H9 (cell line): ENCODE results near the gene KIAA2012. TPM values are rescaled to one million over a fixed set of nuclear protein-coding genes. Genes with fewer than 3 reads are reported as not detected.

Experiments used
- DNase-seq: peaks from one replicate; pipeline ENCODE4 v3.0.0-alpha.2; 2017
- H2AFZ ChIP-seq: one replicate; pipeline ENCODE4 v1.6.1; 2013; ENCODE audit warnings: mild to moderate bottlenecking, low read length, control low read depth, moderate library complexity
- H2AK5ac ChIP-seq: 2 replicates; pipeline ENCODE4 v1.6.1; 2013; ENCODE audit warnings: low read length, control low read depth, mixed read lengths; ENCODE audit not compliant: insufficient read length
- H2BK120ac ChIP-seq: one replicate; pipeline ENCODE4 v1.6.1; 2013; ENCODE audit warnings: low read depth, mild to moderate bottlenecking, low read length, control low read depth, inconsistent platforms; ENCODE audit not compliant: poor library complexity, severe bottlenecking
- H2BK12ac ChIP-seq: 2 replicates; pipeline ENCODE4 v1.6.1; 2013; ENCODE audit warnings: low read length, control low read depth, mixed read lengths, low read depth; ENCODE audit not compliant: insufficient read length
- H2BK15ac ChIP-seq: 2 replicates; pipeline ENCODE4 v1.6.1; 2013; ENCODE audit warnings: low read depth, low read length, control low read depth
- H2BK20ac ChIP-seq: one replicate; pipeline ENCODE4 v1.6.1; 2013; ENCODE audit warnings: low read depth, mild to moderate bottlenecking, low read length, control low read depth, inconsistent platforms; ENCODE audit not compliant: poor library complexity, severe bottlenecking
- H2BK5ac ChIP-seq: 2 replicates; pipeline ENCODE4 v1.6.1; 2013; ENCODE audit warnings: low read length, control low read depth, mixed read lengths; ENCODE audit not compliant: insufficient read length
- H3K14ac ChIP-seq: 2 replicates; pipeline ENCODE4 v1.6.1; 2013; ENCODE audit warnings: low read length, control low read depth; ENCODE audit not compliant: insufficient read depth
- H3K18ac ChIP-seq: 2 replicates; pipeline ENCODE4 v1.6.1; 2013; ENCODE audit warnings: low read depth, mild to moderate bottlenecking, mixed read lengths, low read length, control low read depth; ENCODE audit not compliant: insufficient read length
- H3K23ac ChIP-seq: 2 replicates; pipeline ENCODE4 v1.6.1; 2013; ENCODE audit warnings: low read length, control low read depth, mixed read lengths, low read depth; ENCODE audit not compliant: insufficient read length
- H3K23me2 ChIP-seq: 2 replicates; pipeline ENCODE4 v1.6.1; 2013; ENCODE audit warnings: low read depth, mild to moderate bottlenecking, mixed read lengths, low read length, control low read depth; ENCODE audit not compliant: insufficient read length, poor library complexity, severe bottlenecking
- H3K27ac ChIP-seq: 2 replicates; pipeline ENCODE4 v1.5.1; 2013; ENCODE audit warnings: low read length, control low read depth, mixed read lengths, low read depth; ENCODE audit not compliant: insufficient read length
- H3K27me3 ChIP-seq: 2 replicates; pipeline ENCODE4 v1.6.1; 2013; ENCODE audit warnings: low read length, control low read depth, inconsistent platforms; ENCODE audit not compliant: insufficient read depth
- H3K4ac ChIP-seq: 2 replicates; pipeline ENCODE4 v1.6.1; 2013; ENCODE audit warnings: low read depth, mild to moderate bottlenecking, control low read depth, inconsistent platforms, low read length, moderate library complexity
- H3K4me1 ChIP-seq: 2 replicates; pipeline ENCODE4 v1.6.1; 2013; ENCODE audit warnings: low read length, control low read depth, inconsistent platforms; ENCODE audit not compliant: insufficient read depth
- H3K4me2 ChIP-seq: 2 replicates; pipeline ENCODE4 v1.6.1; 2013; ENCODE audit warnings: low read length, control low read depth, mixed read lengths; ENCODE audit not compliant: insufficient read length, insufficient read depth
- H3K56ac ChIP-seq: 2 replicates; pipeline ENCODE4 v1.6.1; 2013; ENCODE audit warnings: low read depth, mild to moderate bottlenecking, mixed read lengths, low read length, control low read depth; ENCODE audit not compliant: insufficient read length
- H3K79me1 ChIP-seq: 2 replicates; pipeline ENCODE4 v1.6.1; 2013; ENCODE audit warnings: low read depth, mild to moderate bottlenecking, moderate library complexity, low read length, control low read depth, inconsistent platforms; ENCODE audit not compliant: insufficient read depth, poor library complexity, severe bottlenecking
- H3K79me2 ChIP-seq: 2 replicates; pipeline ENCODE4 v1.6.1; 2013; ENCODE audit warnings: low read length, control low read depth, inconsistent platforms; ENCODE audit not compliant: insufficient read depth
- H3K9ac ChIP-seq: 2 replicates; pipeline ENCODE4 v1.6.1; 2013; ENCODE audit warnings: low read length, control low read depth, mixed read lengths; ENCODE audit not compliant: insufficient read length; ENCODE audit errors: extremely low read depth
- H3K9me3 ChIP-seq: one replicate; pipeline ENCODE4 v1.6.1; 2013; ENCODE audit warnings: low read depth, low read length, inconsistent platforms; ENCODE audit not compliant: control insufficient read depth
- H3T11ph ChIP-seq: one replicate; pipeline ENCODE4 v1.6.1; 2013; ENCODE audit warnings: mild to moderate bottlenecking, low read length, control low read depth, inconsistent platforms
- H4K20me1 ChIP-seq: one replicate; pipeline ENCODE4 v1.6.1; 2013; ENCODE audit not compliant: control insufficient read depth, insufficient read length, insufficient read depth
- H4K5ac ChIP-seq: 2 replicates; pipeline ENCODE4 v1.6.1; 2013; ENCODE audit warnings: low read depth, mild to moderate bottlenecking, mixed read lengths, low read length, control low read depth; ENCODE audit not compliant: insufficient read length
- H4K8ac ChIP-seq: replicated peaks from 2 replicates; pipeline ENCODE4 v1.6.1; 2013; ENCODE audit warnings: low read length, control low read depth, mixed read lengths, low read depth; ENCODE audit not compliant: insufficient read length
- H4K91ac ChIP-seq: 2 replicates; pipeline ENCODE4 v1.6.1; 2013; ENCODE audit warnings: low read depth, mild to moderate bottlenecking, moderate library complexity, mixed read lengths, low read length, control low read depth; ENCODE audit not compliant: insufficient read length
- H3K27ac Mint-ChIP-seq, 3 experiments: 2 replicates in 2 of 3; 3 replicates in 1 of 3; pipeline ENCODE4 v1.8.0; 2020 to 2021; ENCODE audit warnings: mixed read lengths in 3 of 3, mild to moderate bottlenecking in 1 of 3, moderate library complexity in 1 of 3
- H3K27me3 Mint-ChIP-seq: 2 replicates; pipeline ENCODE4 v1.8.0; 2021; ENCODE audit warnings: low read depth, mild to moderate bottlenecking, moderate library complexity, mixed read lengths
- H3K36me3 Mint-ChIP-seq, 3 experiments: 2 replicates in 2 of 3; 3 replicates in 1 of 3; pipeline ENCODE4 v1.8.0; 2020 to 2021; ENCODE audit warnings: low read depth in 3 of 3, mixed read lengths in 3 of 3; ENCODE audit not compliant: insufficient read depth in 1 of 3
- H3K4me1 Mint-ChIP-seq, 2 experiments: 2 replicates each; pipeline ENCODE4 v1.8.0; 2020; ENCODE audit warnings: mixed read lengths in 2 of 2
- H3K4me3 Mint-ChIP-seq, 2 experiments: 2 replicates in 1 of 2; 3 replicates in 1 of 2; pipeline ENCODE4 v1.8.0; 2020 to 2021; ENCODE audit warnings: mild to moderate bottlenecking in 2 of 2, mixed read lengths in 2 of 2, moderate library complexity in 1 of 2
- H3K9me3 Mint-ChIP-seq, 2 experiments: 2 replicates in 1 of 2; 3 replicates in 1 of 2; pipeline ENCODE4 v1.8.0; 2020; ENCODE audit warnings: mild to moderate bottlenecking in 2 of 2, mixed read lengths in 2 of 2, moderate library complexity in 1 of 2
- CTCF ChIP-seq: fragments of 200-600 bp; sonication (generic); conservative IDR thresholded peaks from 3 replicates; pipeline ENCODE4 v1.8.0; 2021; ENCODE audit warnings: antibody characterized with exemption, mild to moderate bottlenecking
- WGBS: extraction: QIAGEN DNeasy Blood & Tissue Kit; methylation state at CpG from one replicate; pipeline ENCODE4 v1.1.7; 2013; ENCODE audit warnings: missing lambda C conversion rate, low lambda C conversion rate, mixed read lengths; ENCODE audit not compliant: insufficient read length; ENCODE audit errors: extremely low coverage; 5-methylcytosine and 5-hydroxymethylcytosine counted together
- total RNA-seq: library from RNA; stranded (reverse); gene quantifications from 2 replicates; pipeline ENCODE4 v1.2.1, GENCODE V29; 2021

KIAA2012 gene
- total RNA-seq, 1 experiment from 2014 or later: not detected

GRCh38 chr2:202052235-202052634 lies 20.8 kb upstream of the KIAA2012 start:
- Histone ChIP-seq H4K8ac (no peak overlapping the region), H3K9me3 (no peaks in the 10 kb centered on the region), H3K18ac (no peak overlapping the region), H4K5ac (no peak overlapping the region), H3K56ac (no peak overlapping the region), H3K27me3 (no peaks in the 10 kb centered on the region), H3K27ac (no peak overlapping the region), H2AFZ (no peak overlapping the region), H2BK120ac (no peak overlapping the region), H3K23ac (no peak overlapping the region), H3K4ac (no peak overlapping the region), H3K9ac (no peak overlapping the region), H3K23me2 (no peaks in the 10 kb centered on the region), H2BK12ac (no peak overlapping the region), H3K4me1 (no peaks in the 10 kb centered on the region; the same call in 1 of the 2 replicates), H2AK5ac (no peak overlapping the region), H3T11ph (no peak overlapping the region), H2BK5ac (no peak overlapping the region), H3K4me2 (no peak overlapping the region), H3K79me2 (no peaks in the 10 kb centered on the region), H4K91ac (no peak overlapping the region), H4K20me1 (no peaks in the 10 kb centered on the region), H3K79me1 (no peaks in the 10 kb centered on the region), H3K14ac (no peak overlapping the region), H2BK15ac (no peak overlapping the region), H2BK20ac (no peak overlapping the region)
- Mint-ChIP-seq H3K4me3 (no peak overlapping the region; a peak in 1 of 5 replicates), H3K9me3 (no peaks in the 10 kb centered on the region), H3K36me3 (no peaks in the 10 kb centered on the region; a peak in 1 of 7 replicates), H3K4me1 (peaks cover 31 to 35% of the 10 kb centered on the region in 2 experiments), H3K27me3 (peaks cover 2% of the 10 kb centered on the region), H3K27ac (0 out of 7 replicates have a peak overlapping the region, but pooled peaks of 1 of the 3 experiments have one; percentile 34)
- TF ChIP-seq CTCF: no peak
- no peak for DNase-seq
- no CpG with 5 or more reads among the region's 1 CpG for WGBS
